COLO668 (cell line): ENCODE results near the gene CCL4.
"Not testable (repeated sequence)": the region's sequence is repeated elsewhere in the genome, so short reads cannot be mapped to it uniquely, and the experiment has no call there.

Experiments used
- DNase-seq: peaks from one replicate; lab custom pipeline; 2025; ENCODE audit not compliant: unreplicated experiment; lab: John Stamatoyannopoulos, UW

CCL4 gene

GRCh38 chr17:36087897-36088572 is 15.6 kb upstream of the CCL4 start:
- DNase-seq = not testable (repeated sequence)

GRCh38 chr17:36088670-36089338 is 14.8 kb upstream of the CCL4 start:
- no peak for DNase-seq

- DNase-seq = no peak
Measured at GRCh38 chr17:36089339-36089865, 14.2 kb upstream of the CCL4 start.

DNA sequence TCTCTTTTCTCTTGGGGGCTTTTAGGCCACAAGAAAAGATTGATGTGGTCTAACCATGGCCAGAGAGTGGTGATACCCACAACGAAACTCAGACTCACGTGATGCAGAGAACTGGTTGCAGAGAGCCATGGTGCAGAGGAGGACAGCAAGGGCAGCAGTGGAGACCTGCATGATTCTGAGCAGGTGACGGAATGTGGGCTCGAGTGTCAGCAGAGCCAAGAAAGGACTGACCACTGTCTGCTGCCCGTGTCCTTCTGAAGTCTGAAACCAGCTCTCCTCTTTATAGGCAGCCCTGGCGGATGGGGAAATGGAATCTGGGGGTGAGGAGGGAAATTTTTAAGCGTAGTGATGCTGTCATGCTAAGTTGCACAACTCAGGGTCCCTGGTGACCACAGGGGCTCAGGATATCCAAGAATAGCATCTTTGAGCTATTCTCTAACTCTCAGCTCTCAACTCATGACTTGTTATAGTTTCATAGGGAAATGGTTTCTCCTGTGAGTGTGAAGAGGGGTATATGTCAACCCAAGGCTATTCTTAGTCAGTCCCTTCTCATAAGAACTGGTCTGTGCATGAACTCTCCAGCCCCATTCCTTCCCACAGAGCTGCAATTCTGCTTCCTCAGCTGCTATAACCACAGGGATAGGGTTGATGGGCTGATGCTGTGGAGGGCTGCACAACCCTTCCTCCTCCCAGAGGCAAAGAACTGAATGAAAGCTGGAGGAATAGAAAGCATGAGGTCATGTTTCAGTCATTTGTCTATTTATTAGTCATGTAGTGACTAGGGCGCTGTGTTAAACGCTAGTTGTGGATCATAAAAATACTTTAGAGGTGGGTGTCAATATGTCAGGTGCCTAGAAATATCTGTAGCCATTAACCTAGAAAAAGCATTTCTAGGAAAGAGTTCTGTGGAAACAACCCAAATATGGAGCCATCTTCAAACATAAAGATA is 13.5 kb upstream of the CCL4 start, which contains the start of gene CCL3:
Gene CCL3 (minus strand): TSS at position 256 of the 949 bp plus-strand sequence. CDS start 85 bp downstream, at position 171.
- DNase-seq = no peak

- DNase-seq = no peak
Measured at GRCh38 chr17:36092230-36092629, 11.4 kb upstream of the CCL4 start.

DNA sequence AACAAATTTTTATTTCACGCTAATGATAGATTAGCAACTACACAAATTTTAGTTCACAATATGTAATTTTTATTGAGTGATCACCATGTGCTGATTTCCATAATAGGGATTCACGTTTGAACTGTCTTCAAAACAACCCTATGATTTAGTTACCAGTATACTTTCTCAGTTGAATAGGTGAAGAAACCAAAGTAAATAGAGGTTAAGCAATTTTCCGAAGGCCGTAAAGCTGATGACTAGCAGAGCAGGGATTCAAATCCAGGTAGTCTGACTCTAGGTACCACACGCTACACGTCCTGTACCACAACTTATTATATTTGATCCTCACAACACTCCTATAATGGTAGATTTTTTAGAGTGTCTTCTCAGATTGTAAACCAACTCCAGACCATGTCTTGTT is 10.9 kb upstream of the CCL4 start:
- not testable (repeated sequence) for DNase-seq

GRCh38 chr17:36094232-36094631 is 9.4 kb upstream of the CCL4 start:
- no peak for DNase-seq

DNA sequence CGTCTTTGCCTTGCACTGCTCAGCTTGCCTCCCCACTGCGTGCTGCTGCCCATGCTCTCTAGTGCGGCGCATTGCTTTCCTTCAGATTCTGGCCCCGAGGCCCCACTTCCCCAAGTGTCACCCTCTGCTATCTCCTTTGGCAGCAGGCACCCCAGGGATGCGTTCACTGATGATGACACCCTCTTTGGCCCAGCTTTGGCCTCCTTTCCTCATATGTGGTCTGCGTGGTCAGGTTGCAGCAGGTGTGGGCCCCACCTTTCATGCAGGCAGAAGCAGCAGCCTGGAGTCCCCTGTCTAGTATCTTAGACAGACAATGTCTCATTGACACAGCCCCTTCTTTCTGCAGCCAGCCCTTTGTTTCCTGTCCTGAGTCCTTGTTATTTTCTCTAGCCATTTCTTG is 8.9 kb upstream of the CCL4 start:
- DNase-seq = no peak

GRCh38 chr17:36095992-36096391 is 7.6 kb upstream of the CCL4 start:
- no peak for DNase-seq

- DNase-seq = not testable (repeated sequence)
Measured at GRCh38 chr17:36099004-36099403, 4.6 kb upstream of the CCL4 start.

DNA sequence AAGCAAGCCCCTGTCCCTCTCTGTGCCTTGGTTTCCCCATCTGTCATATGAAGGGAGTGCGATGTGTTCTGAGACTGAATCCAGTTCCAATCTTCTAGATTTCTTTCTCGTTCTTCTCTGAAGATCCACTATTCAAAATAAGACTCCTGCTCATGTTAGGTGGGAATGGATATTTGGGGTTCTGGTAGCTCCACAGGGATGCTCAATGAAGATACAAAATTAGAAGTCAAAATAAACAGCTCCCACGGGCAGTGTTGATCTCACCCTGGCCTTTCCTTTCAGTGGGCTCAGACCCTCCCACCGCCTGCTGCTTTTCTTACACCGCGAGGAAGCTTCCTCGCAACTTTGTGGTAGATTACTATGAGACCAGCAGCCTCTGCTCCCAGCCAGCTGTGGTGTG is 619 bp downstream of the CCL4 start:
- DNase-seq = not testable (repeated sequence)

- DNase-seq = no peak
Measured at GRCh38 chr17:36104701-36105181, 1.1 kb downstream of the CCL4 start.

DNA sequence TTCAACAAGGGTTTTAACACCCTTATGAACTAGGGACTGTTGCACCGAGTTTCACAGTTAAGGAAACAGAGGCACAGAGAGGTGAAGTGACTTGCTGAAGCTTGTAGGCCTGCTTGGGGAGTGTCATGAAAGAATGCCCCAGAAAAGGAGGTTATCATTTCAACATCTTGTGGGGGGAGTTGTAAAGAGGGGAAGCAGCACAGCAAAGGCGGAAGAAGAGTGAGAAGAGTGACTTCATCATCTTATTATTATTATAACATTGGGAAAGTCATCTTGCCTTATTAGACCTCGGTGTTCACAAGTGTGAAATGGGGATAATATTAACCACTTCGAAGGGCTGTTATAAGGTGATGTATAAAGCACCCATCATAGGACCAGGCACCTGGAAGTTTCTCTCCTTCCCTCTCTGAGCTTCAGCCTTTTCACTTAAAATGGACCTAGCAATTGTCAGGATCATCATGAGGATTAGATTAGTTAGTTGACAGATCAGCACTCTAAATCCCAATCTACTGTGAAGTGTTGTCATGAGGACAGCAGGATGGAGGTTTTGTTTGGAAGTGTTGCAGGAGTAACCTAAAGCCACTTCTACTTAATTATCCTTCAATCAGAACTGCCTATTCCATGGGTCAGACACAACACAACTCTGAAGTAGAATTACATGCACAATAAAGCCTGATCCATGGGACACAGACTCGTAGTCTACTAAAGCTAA is 2.3 kb downstream of the CCL4 start:
- DNase-seq = no peak

- no peak for DNase-seq
Measured at GRCh38 chr17:36106493-36106835, 2.8 kb downstream of the CCL4 start.

DNA sequence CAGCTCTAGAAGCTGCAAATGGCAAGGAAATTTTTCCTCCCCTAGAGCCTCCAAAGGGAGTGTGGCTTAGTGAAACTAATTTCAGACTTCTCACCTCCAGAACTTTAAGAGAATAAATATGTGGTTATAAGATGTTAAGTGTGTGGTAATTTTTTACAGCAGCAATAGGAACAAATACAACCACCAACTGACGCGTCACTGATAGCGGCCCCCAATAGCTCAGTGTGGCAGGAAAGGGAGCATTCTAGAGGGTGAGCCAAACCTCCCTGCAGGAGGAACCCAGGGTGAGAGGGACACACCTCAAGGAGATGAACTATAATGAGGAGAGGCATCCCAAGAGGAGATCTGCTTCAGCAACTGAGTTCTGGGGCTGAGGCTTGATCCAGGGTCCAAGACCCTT is 4.0 kb downstream of the CCL4 start:
- no peak for DNase-seq

GRCh38 chr17:36108265-36108664 is 4.6 kb downstream of the CCL4 start:
- DNase-seq = not testable (repeated sequence)

DNA sequence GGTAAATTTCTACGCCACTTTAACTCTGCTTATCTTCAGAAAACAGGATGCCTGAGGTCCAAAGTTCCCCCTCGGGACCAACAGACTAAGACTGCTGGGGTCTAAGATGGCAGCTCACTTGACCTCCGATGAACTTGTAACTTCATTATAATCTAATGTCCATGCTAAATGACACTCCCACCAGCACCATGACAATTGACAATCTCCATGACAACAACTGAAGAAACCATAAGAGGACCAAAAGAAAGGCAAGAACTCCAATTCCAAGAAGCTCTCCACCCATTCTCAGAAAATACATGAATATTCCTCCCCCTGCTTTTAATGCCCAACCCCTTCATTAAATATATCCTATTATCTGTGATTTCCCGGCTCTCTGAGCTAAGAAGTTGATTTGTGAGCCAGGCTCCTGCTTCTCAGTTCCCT is 7.5 kb downstream of the CCL4 start:
- DNase-seq = no peak

DNA sequence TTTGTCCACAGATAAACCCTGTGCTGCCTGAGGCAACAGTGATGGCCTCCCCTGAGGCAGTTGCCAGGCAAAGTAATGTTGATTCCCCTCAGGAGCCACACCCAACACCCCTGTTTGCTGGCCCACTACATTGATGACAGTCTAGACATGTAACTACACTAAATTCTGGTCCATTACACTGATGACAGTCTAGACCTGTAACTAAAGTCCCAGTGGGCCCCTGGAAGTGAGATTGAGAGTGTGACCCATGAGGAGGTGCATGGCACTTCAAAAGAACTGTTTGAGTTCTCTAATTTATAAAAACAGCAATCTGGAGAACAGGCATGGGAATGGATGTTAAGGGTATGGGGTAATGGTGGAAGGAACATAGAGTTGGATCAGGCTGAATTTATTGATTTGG is 8.9 kb downstream of the CCL4 start:
- no peak for DNase-seq

- not testable (repeated sequence) for DNase-seq
Measured at GRCh38 chr17:36113131-36113530, 9.5 kb downstream of the CCL4 start.

GRCh38 chr17:36114971-36115648 is 11.5 kb downstream of the CCL4 start:
- DNase-seq = not testable (repeated sequence)
